ENCODE measurements around the gene ENTPD8.
"Not testable (repeated sequence)": the region's sequence is repeated elsewhere in the genome, so short reads cannot be mapped to it uniquely, and the experiment has no call there.

Gene ENTPD8

GRCh38 chr9:137479892-137480685 lies 38.9 kb upstream of the ENTPD8 start:
- no peak overlapping the region for H3K4me3 ChIP-seq (ENCODE audit: low read length)
- TF ChIP-seq ZNF274 (IDR thresholded peaks at IDR 0.05; ENCODE audit: low read depth, low read length) = no peak

- no peak overlapping the region for H3K4me3 ChIP-seq (ENCODE audit: low read length)
- TF ChIP-seq ZNF274 (IDR thresholded peaks at IDR 0.05; ENCODE audit: low read depth, low read length) = no peak
These were observed 38.1 kb upstream of the ENTPD8 start for GRCh38 chr9:137478962-137479861.

GRCh38 chr9:137478613-137478961 lies 37.4 kb upstream of the ENTPD8 start:
- no peak for TF ChIP-seq ZNF274 (IDR thresholded peaks at IDR 0.05; ENCODE audit: low read depth, low read length)
- H3K4me3 ChIP-seq (ENCODE audit: low read length) = no peak overlapping the region

GRCh38 chr9:137477778-137478612 lies 36.8 kb upstream of the ENTPD8 start:
- TF ChIP-seq ZNF274 (IDR thresholded peaks at IDR 0.05; ENCODE audit: low read depth, low read length) = no peak
- no peak overlapping the region for H3K4me3 ChIP-seq (ENCODE audit: low read length)

- H3K4me3 ChIP-seq (ENCODE audit: low read length) = no peak overlapping the region
- no peak for TF ChIP-seq ZNF274 (IDR thresholded peaks at IDR 0.05; ENCODE audit: low read depth, low read length)
These were observed 35.7 kb upstream of the ENTPD8 start for GRCh38 chr9:137476856-137477255.

- no peak overlapping the region for H3K4me3 ChIP-seq (ENCODE audit: low read length)
- TF ChIP-seq ZNF274 (IDR thresholded peaks at IDR 0.05; ENCODE audit: low read depth, low read length) = no peak
These were observed 34.5 kb upstream of the ENTPD8 start for GRCh38 chr9:137475666-137476065.

GRCh38 chr9:137474271-137474670 lies 33.1 kb upstream of the ENTPD8 start:
- TF ChIP-seq ZNF274 (IDR thresholded peaks at IDR 0.05; ENCODE audit: low read depth, low read length) = no peak
- H3K4me3 ChIP-seq (ENCODE audit: low read length) = no peak overlapping the region

- no peak for TF ChIP-seq ZNF274 (IDR thresholded peaks at IDR 0.05; ENCODE audit: low read depth, low read length)
- no peak overlapping the region for H3K4me3 ChIP-seq (ENCODE audit: low read length)
These were observed 29.6 kb upstream of the ENTPD8 start for GRCh38 chr9:137470785-137471184.

- no peak overlapping the region for H3K4me3 ChIP-seq (ENCODE audit: low read length)
- no peak for TF ChIP-seq ZNF274 (IDR thresholded peaks at IDR 0.05; ENCODE audit: low read depth, low read length)
These were observed 26.7 kb upstream of the ENTPD8 start for GRCh38 chr9:137467896-137468295.

- H3K4me3 ChIP-seq (ENCODE audit: low read length) = no peak overlapping the region
These were observed 26.0 kb upstream of the ENTPD8 start for GRCh38 chr9:137467161-137467581.

GRCh38 chr9:137466389-137467085 lies 25.4 kb upstream of the ENTPD8 start:
- not testable (repeated sequence) for H3K4me3 ChIP-seq (ENCODE audit: low read length)

More at GRCh38 chr9:137467161-137467581, 26.0 kb upstream of the ENTPD8 start:
- TF ChIP-seq ZNF274 (IDR thresholded peaks at IDR 0.05; ENCODE audit: low read depth, low read length) = no peak

GRCh38 chr9:137465720-137466388 lies 24.7 kb upstream of the ENTPD8 start:
- no peak overlapping the region for H3K4me3 ChIP-seq (ENCODE audit: low read length)
- no peak for TF ChIP-seq ZNF274 (IDR thresholded peaks at IDR 0.05; ENCODE audit: low read depth, low read length)
